ENCODE data around the gene COPZ1.
A peak's percentile ranks its signal among the peaks of the same experiment; 100 is the strongest.
"Not testable (repeated sequence)": the region's sequence is repeated elsewhere in the genome, so short reads cannot be mapped to it uniquely, and the experiment has no call there.

Gene COPZ1

DNA sequence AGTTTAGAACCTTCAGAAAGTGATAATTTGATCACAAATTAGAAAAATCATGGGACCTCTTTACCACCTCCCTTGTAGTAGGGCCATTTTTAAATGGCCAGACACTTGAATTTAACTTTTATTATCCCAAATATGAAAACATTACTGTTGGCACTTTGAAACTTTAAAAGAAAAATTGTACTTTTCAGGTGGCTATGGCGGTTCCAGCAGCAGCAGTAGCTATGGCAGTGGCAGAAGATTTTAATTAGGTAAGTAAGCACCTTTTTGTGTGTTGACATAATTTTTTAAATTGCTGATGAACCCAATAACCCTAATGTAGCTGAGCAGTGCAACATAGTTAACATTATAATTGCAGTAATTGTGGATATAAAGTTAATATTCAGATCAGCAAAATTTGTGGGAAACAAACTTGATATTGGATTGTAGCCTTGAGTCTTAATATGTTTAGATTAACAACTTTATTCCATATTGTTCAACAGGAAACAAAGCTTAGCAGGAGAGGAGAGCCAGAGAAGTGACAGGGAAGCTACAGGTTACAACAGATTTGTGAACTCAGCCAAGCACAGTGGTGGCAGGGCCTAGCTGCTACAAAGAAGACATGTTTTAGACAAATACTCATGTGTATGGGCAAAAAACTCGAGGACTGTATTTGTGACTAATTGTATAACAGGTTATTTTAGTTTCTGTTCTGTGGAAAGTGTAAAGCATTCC lies 40.7 kb upstream of the COPZ1 start:
- not testable (repeated sequence) for H3K27me3 ChIP-seq (ENCODE audit: control insufficient read depth in 1 of 2, insufficient read depth in 2 of 2, low read length in 2 of 2); H3K9ac ChIP-seq (ENCODE audit: low read length in 2 of 2); H3K9me3 ChIP-seq (ENCODE audit: control insufficient read depth in 2 of 2, low read length in 2 of 2); H3K4me3 ChIP-seq (ENCODE audit: low read length in 2 of 2); H3K27ac ChIP-seq (ENCODE audit: low read length)
- peaks cover 31% of the 10 kb centered on the region for H3K4me1 ChIP-seq (ENCODE audit: control insufficient read depth, insufficient read depth, low read length)
- H3K36me3 ChIP-seq (ENCODE audit: control insufficient read depth in 2 of 2, insufficient read depth in 2 of 2, low read length in 2 of 2): peaks cover 45 to 54% of the 10 kb centered on the region in 2 donors

DNA sequence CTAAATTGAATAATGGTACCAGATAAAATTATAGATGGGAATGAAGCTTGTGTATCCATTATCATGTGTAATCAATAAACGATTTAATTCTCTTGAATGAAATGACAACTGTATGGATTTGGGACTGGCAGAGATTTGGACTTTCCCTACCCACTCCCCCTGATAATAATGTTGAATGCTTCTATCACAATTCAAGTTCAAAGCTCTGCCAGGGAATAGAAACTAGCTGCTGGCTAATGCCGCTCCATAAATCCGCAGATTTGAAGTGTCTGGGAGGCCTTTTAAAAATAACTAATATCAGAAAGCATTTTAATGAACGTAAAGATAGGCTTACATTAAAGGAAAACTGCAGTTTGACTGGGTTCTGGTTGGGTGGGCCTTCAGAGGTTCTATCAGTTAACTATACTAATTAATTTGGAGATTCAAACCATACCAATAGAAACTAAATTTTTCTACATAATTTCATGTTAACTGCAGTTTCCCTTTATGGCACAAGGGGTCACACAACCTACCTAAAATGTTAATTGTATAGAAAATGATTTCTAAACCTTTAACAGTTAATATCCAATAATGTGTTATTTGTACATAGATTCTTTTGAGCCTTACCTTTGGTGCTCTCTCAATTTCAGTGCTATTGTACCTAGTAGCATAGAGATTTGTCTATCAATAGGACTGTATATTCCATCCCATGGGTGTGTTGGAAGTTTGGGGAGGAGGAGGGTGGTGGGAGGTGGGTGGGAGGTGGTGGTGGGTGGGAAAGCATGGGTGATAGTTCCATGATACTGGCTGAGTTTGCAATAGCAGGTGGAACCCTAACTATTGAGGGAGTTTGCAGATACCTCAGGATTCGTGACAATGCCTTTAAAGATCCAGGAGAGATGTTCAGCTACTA lies 39.5 kb upstream of the COPZ1 start:
- Histone ChIP-seq H3K36me3 (ENCODE audit: control insufficient read depth in 2 of 2, insufficient read depth in 2 of 2, low read length in 2 of 2) (peaks cover 45 to 54% of the 10 kb centered on the region in 2 donors), H3K4me3 (ENCODE audit: low read length in 2 of 2) (peak overlapping the region in 1 of 2 donors; percentile 3), H3K9ac (ENCODE audit: low read length in 2 of 2) (no peak overlapping the region), H3K27me3 (ENCODE audit: control insufficient read depth in 1 of 2, insufficient read depth in 2 of 2, low read length in 2 of 2) (no peaks in the 10 kb centered on the region), H3K4me1 (ENCODE audit: control insufficient read depth, insufficient read depth, low read length) (peaks cover 31% of the 10 kb centered on the region), H3K27ac (ENCODE audit: low read length) (no peak overlapping the region), H3K9me3 (ENCODE audit: control insufficient read depth in 2 of 2, low read length in 2 of 2) (no peaks in the 10 kb centered on the region)

DNA sequence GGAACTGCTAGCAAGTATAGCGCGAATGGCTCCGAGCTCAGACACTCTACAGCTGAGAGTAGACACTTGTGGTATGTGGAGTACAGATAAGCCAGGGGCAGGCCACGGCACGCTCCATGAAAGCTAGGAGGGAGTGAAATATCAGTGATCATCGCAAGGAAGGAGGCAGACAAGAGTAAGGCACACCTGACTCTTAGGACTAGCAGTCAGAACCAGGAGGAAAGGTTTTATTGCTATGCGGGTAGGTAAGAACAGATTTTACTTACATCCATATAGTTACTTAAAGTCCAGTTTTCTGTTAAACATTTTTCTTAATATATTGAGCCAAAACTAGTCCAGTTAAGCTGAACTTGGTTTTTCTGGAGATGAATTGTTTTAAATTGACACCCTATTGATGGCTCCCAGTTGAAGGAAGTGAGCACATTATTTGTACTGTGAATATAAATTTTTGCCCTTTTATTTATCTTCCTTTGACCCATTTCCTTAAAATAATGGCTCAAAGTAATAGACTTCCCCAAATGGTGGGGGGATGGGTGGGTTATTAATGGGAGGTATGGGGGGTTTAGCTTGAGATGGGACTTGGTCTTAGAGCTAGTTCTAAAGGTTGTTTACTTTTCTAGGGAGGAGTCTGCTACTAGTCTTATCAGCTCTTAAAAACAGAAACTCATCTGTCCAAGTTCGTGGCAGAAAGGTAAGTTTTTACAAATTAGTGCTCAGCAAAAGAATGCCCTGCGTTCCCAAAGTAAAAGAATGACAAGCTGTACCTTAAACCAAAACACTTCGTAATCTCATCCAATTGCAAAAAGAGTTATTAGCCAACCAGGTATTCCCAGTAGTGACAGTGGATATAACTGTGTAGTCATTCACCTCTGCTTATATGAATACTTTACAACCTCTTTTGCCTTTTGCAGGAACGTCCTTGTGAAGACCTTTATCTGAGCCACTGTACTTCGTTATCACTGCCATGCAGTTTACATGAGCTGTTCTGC lies 38.6 kb upstream of the COPZ1 start:
- H3K9me3 ChIP-seq (ENCODE audit: control insufficient read depth in 2 of 2, low read length in 2 of 2): no peaks in the 10 kb centered on the region
- peaks cover 45 to 54% of the 10 kb centered on the region in 2 donors for H3K36me3 ChIP-seq (ENCODE audit: control insufficient read depth in 2 of 2, insufficient read depth in 2 of 2, low read length in 2 of 2)
- no peaks in the 10 kb centered on the region for H3K27me3 ChIP-seq (ENCODE audit: control insufficient read depth in 1 of 2, insufficient read depth in 2 of 2, low read length in 2 of 2)
- peaks cover 30% of the 10 kb centered on the region for H3K4me1 ChIP-seq (ENCODE audit: control insufficient read depth, insufficient read depth, low read length)
- no peak overlapping the region for H3K4me3 ChIP-seq (ENCODE audit: low read length in 2 of 2)
- no peak overlapping the region for H3K9ac ChIP-seq (ENCODE audit: low read length in 2 of 2)
- H3K27ac ChIP-seq (ENCODE audit: low read length): no peak overlapping the region

DNA sequence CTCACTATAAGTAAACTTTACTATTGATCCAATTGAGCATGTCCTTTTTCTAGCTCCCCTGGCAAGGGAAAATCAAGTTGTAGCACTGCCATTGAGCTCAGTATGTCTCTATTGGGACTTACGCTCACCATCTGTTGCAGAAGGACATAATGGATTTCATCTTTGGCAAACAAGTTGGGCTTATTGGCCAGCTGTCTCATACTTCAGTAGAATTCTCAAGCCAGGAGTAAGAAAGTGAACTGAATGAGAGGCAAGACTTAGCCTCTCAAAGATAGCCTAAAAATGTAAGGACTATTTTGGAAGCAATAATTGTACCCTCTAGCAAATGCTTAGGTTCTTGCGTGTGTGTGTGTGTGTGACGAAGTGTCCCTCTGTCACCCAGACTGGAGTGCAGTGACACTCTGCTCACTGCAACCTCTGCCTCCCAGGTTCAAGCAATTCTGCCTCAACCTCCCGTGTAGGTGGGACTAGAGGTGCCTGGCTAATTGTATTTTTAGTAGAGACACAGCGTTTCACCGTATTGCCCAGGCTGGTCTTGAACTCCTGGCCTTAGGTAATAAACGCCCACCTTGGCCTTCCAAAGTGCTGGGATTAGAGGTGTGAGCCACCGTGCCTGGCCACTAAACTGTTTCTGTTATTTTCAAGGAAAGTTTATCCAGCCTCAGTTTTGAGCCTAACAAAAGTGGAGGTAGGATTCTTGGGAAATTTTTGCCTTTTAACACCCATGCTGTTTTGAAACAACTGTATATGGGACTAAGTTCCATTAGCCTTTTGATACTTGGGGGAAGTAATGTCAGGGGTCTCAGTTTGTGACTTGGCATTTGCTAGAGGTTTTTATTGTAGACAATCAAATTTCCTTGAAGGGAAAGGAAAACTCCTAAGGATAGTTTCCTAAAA lies 37.4 kb upstream of the COPZ1 start:
- H3K4me3 ChIP-seq (ENCODE audit: low read length in 2 of 2): no peak overlapping the region
- H3K4me1 ChIP-seq (ENCODE audit: control insufficient read depth, insufficient read depth, low read length): peaks cover 21% of the 10 kb centered on the region
- H3K27me3 ChIP-seq (ENCODE audit: control insufficient read depth in 1 of 2, insufficient read depth in 2 of 2, low read length in 2 of 2): no peaks in the 10 kb centered on the region
- H3K9ac ChIP-seq (ENCODE audit: low read length in 2 of 2): no peak overlapping the region
- peaks cover 42 to 44% of the 10 kb centered on the region in 2 donors for H3K36me3 ChIP-seq (ENCODE audit: control insufficient read depth in 2 of 2, insufficient read depth in 2 of 2, low read length in 2 of 2)
- H3K27ac ChIP-seq (ENCODE audit: low read length): no peak overlapping the region
- H3K9me3 ChIP-seq (ENCODE audit: control insufficient read depth in 2 of 2, low read length in 2 of 2): no peaks in the 10 kb centered on the region

DNA sequence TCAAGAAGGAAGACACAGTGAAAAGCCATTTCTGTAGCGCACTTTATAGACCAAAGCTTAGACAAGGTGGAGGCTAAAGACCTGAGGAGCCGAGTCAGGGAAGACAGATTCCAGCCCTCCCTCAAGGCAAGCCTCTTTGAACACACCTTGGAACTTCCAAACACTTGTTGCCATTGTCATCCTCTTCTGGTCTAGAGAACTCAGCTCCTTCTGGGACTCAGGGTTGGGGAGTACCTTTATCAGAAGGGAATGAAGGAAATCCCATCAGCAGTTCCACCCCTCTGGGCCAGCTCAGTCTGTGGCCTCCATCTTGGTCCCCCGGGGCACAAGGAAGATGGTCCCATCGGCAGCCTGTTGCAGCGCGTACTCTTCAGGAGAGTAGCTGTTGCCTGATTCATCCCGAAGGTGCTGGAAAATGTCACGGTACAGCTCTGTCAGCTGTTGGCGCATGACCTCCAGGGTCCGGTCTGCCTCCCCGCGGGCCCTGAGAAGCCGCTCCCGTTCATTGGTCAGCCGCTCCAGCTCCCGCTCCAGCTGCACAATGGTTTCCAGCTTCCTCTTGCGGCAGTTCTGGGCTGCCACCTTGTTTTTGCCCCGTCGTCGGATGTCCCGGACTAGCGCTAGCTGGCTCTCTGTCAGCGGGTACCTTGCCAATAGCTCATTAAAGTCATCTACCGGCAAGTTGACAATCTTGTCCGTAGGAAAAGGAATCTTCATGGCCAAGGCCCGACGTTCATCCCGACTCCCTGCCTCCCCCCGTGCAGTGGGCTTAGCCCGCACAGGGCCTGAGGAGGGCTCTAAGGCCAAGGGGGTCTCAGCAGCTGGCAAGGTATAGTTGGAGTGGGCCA lies 32.6 kb upstream of the COPZ1 start:
- H3K27ac ChIP-seq (ENCODE audit: low read length): no peak overlapping the region
- H3K4me1 ChIP-seq (ENCODE audit: control insufficient read depth, insufficient read depth, low read length): no peaks in the 10 kb centered on the region
- H3K4me3 ChIP-seq (ENCODE audit: low read length in 2 of 2): no peak overlapping the region
- H3K9ac ChIP-seq (ENCODE audit: low read length in 2 of 2): no peak overlapping the region
- H3K9me3 ChIP-seq (ENCODE audit: control insufficient read depth in 2 of 2, low read length in 2 of 2): no peaks in the 10 kb centered on the region
- H3K36me3 ChIP-seq (ENCODE audit: control insufficient read depth in 2 of 2, insufficient read depth in 2 of 2, low read length in 2 of 2): peaks cover 7 to 8% of the 10 kb centered on the region in 2 donors
- no peaks in the 10 kb centered on the region for H3K27me3 ChIP-seq (ENCODE audit: control insufficient read depth in 1 of 2, insufficient read depth in 2 of 2, low read length in 2 of 2)

DNA sequence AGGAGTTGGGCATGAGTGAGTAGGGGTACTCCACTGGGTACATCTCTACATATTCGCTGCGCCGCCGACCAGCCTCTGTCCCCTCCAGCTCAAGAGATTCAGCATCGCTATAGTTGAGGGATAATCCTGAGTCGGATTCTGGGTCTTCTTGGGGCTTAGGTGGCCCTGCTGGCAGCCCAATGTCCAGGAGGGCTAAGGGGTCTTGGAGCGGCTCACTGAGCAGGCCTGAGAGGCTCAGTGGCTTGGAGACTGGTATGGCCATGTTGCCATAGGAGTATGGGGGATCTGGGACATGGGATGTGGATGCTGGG lies 32.0 kb upstream of the COPZ1 start:
- peaks cover 1 to 2% of the 10 kb centered on the region in 2 donors for H3K36me3 ChIP-seq (ENCODE audit: control insufficient read depth in 2 of 2, insufficient read depth in 2 of 2, low read length in 2 of 2)
- H3K4me3 ChIP-seq (ENCODE audit: low read length in 2 of 2): no peak overlapping the region
- H3K9ac ChIP-seq (ENCODE audit: low read length in 2 of 2): no peak overlapping the region
- no peaks in the 10 kb centered on the region for H3K4me1 ChIP-seq (ENCODE audit: control insufficient read depth, insufficient read depth, low read length)
- no peak overlapping the region for H3K27ac ChIP-seq (ENCODE audit: low read length)
- no peaks in the 10 kb centered on the region for H3K9me3 ChIP-seq (ENCODE audit: control insufficient read depth in 2 of 2, low read length in 2 of 2)
- no peaks in the 10 kb centered on the region for H3K27me3 ChIP-seq (ENCODE audit: control insufficient read depth in 1 of 2, insufficient read depth in 2 of 2, low read length in 2 of 2)

DNA sequence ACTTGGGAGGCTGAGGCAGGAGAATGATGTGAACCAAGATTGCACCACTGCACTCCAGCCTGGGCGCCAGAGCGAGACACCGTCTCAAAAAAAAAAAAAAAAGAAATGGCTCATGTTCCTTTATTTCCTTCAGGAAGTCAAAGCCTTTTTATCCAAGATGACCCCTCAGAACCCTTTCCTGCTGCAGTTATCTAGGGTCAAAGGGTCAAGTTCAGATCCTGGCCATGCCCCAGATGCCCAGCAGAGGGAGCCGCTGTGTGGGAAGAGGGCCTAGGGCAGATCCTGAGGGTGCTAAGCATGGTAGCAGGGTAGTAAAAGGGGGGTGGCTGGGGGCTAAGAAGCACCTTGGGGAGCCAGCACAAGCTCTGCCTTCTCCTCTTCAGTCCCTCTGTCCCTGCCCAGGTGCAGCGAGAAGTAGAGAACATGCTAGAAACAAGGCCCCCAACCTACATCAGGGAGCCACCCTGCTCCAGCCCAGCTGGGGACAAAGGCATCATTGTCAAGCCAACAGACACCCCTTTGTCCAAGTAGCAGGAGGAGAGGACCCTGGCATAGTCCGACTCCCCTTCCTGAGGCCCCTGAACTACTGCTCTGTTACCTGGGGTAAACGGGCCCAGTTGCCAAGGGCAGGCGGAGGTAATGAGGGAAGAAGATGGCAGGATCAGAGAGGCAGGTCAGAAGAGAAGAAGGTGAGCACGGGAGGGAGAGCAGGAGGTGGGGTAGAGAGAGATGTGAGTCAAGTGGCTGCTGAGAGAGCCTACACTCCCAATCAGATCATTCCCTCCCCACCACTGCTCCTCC lies 30.6 kb upstream of the COPZ1 start:
- Histone ChIP-seq H3K9ac (ENCODE audit: low read length in 2 of 2) (no peak overlapping the region), H3K27ac (ENCODE audit: low read length) (no peak overlapping the region), H3K27me3 (ENCODE audit: control insufficient read depth in 1 of 2, insufficient read depth in 2 of 2, low read length in 2 of 2) (peaks cover 4 to 6% of the 10 kb centered on the region in 2 donors), H3K4me3 (ENCODE audit: low read length in 2 of 2) (no peak overlapping the region), H3K4me1 (ENCODE audit: control insufficient read depth, insufficient read depth, low read length) (no peaks in the 10 kb centered on the region), H3K9me3 (ENCODE audit: control insufficient read depth in 2 of 2, low read length in 2 of 2) (no peaks in the 10 kb centered on the region), H3K36me3 (ENCODE audit: control insufficient read depth in 2 of 2, insufficient read depth in 2 of 2, low read length in 2 of 2) (no peaks in the 10 kb centered on the region)

DNA sequence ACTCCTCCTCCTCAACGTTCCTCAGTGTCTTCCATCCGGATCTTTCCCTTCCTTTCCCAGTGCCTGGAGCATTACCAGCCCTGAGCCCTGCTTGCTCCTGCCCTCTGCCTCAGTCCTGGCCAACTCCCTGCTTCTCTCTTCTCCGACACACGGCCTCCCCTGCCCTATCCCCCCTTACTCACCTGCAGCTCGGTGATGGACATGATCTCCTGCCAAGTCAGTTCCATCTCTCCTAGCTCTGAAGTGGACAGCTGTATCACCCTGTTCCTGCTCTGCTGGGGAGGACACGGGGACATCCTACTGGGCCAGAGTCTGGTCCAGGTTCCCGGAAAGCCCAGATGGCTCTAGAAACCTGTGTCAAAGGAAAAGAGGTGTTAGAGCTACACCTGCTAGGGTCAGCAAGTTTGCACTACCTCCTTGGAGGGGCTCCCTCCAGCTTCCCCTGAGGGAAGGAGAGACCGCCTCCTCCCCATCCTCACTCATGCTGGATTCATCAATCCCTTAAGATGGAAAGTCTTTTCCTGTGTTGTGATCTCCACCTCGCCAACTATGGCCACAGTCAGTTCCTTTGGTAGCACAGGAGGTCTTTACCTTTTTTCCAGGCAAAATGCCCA lies 29.9 kb upstream of the COPZ1 start:
- no peak overlapping the region for H3K27ac ChIP-seq (ENCODE audit: low read length)
- no peaks in the 10 kb centered on the region for H3K4me1 ChIP-seq (ENCODE audit: control insufficient read depth, insufficient read depth, low read length)
- no peak overlapping the region for H3K4me3 ChIP-seq (ENCODE audit: low read length in 2 of 2)
- H3K9ac ChIP-seq (ENCODE audit: low read length in 2 of 2): no peak overlapping the region
- no peaks in the 10 kb centered on the region for H3K36me3 ChIP-seq (ENCODE audit: control insufficient read depth in 2 of 2, insufficient read depth in 2 of 2, low read length in 2 of 2)
- H3K27me3 ChIP-seq (ENCODE audit: control insufficient read depth in 1 of 2, insufficient read depth in 2 of 2, low read length in 2 of 2): peaks cover 9 to 10% of the 10 kb centered on the region in 2 donors
- H3K9me3 ChIP-seq (ENCODE audit: control insufficient read depth in 2 of 2, low read length in 2 of 2): no peaks in the 10 kb centered on the region

Data from stomach smooth muscle (tissue), 2 donors.